Measurements from ENCODE around the gene RIBC2.

RIBC2 gene

DNA sequence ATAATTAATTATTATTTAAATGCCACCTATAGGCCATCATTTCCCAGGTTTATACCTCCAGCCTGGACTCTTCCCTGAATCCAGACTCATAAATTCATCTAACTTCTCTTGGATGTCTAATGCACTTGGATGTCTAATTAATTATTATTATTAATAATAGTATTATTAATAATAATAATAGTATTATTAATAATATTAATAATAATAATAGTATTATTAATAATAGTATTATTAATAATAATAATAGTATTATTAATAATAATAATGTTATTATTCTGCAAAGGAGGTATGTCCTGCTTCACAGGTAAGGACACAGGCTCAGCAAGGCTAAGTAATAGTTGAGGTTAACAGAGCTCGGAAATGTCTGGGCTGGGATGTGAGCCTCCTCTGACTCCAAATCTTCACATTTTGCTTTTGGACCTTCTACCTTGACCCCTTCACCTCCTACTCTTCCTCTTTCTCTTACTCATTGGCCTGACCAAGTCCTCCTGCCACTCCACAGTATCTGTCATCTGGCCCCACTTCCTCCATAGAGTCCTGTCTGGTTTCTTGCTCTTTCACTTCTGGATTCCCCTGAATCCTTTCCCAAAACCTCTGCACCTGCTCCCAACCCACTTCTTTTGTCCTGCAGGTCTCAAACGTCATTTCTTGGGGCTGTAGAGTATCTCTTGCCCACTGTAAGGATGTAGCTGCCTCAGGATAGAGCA lies 8.0 kb downstream of the RIBC2 start:
- H3K4me1 ChIP-seq (ENCODE audit: insufficient read depth, low read length, poor library complexity, severe bottlenecking), result no peaks in the 10 kb centered on the region
- H3K4me3 ChIP-seq (ENCODE audit: low read length, poor library complexity, severe bottlenecking), result no peak overlapping the region
- no peak for TF ChIP-seq EZH2phosphoT487 (IDR thresholded peaks at IDR 0.05; ENCODE audit: borderline replicate concordance)
- TF ChIP-seq, protein P1, sequence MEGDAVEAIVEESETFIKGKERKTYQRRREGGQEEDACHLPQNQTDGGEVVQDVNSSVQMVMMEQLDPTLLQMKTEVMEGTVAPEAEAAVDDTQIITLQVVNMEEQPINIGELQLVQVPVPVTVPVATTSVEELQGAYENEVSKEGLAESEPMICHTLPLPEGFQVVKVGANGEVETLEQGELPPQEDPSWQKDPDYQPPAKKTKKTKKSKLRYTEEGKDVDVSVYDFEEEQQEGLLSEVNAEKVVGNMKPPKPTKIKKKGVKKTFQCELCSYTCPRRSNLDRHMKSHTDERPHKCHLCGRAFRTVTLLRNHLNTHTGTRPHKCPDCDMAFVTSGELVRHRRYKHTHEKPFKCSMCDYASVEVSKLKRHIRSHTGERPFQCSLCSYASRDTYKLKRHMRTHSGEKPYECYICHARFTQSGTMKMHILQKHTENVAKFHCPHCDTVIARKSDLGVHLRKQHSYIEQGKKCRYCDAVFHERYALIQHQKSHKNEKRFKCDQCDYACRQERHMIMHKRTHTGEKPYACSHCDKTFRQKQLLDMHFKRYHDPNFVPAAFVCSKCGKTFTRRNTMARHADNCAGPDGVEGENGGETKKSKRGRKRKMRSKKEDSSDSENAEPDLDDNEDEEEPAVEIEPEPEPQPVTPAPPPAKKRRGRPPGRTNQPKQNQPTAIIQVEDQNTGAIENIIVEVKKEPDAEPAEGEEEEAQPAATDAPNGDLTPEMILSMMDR (conservative IDR thresholded peaks at IDR 0.05; ENCODE audit: low read length), result no peak
- H3K4me2 ChIP-seq (ENCODE audit: low read depth, low read length, poor library complexity, severe bottlenecking), result no peak overlapping the region
- H2AFZ ChIP-seq (ENCODE audit: low read length), result no peak overlapping the region
- no peaks in the 10 kb centered on the region for H4K20me1 ChIP-seq (ENCODE audit: insufficient read depth, low read length, poor library complexity, severe bottlenecking)
- H3K9me3 ChIP-seq (ENCODE audit: insufficient read depth, low read depth, low read length), result no peaks in the 10 kb centered on the region
- no peak overlapping the region for H3K9ac ChIP-seq (ENCODE audit: low read depth, low read length, poor library complexity, severe bottlenecking)
- no peaks in the 10 kb centered on the region for H3F3A ChIP-seq (ENCODE audit: low read depth)
- no peaks in the 10 kb centered on the region for H3K36me3 ChIP-seq (ENCODE audit: insufficient read depth, low read length)
- no peaks in the 10 kb centered on the region for H3K79me2 ChIP-seq (ENCODE audit: insufficient read depth, low read length)
- H3K9me2 ChIP-seq (replicated peaks; ENCODE audit: low read depth, low read length), result no peaks in the 10 kb centered on the region
- H3K27me3 ChIP-seq (ENCODE audit: insufficient read depth, low read length, poor library complexity, severe bottlenecking), result no peaks in the 10 kb centered on the region

DNA sequence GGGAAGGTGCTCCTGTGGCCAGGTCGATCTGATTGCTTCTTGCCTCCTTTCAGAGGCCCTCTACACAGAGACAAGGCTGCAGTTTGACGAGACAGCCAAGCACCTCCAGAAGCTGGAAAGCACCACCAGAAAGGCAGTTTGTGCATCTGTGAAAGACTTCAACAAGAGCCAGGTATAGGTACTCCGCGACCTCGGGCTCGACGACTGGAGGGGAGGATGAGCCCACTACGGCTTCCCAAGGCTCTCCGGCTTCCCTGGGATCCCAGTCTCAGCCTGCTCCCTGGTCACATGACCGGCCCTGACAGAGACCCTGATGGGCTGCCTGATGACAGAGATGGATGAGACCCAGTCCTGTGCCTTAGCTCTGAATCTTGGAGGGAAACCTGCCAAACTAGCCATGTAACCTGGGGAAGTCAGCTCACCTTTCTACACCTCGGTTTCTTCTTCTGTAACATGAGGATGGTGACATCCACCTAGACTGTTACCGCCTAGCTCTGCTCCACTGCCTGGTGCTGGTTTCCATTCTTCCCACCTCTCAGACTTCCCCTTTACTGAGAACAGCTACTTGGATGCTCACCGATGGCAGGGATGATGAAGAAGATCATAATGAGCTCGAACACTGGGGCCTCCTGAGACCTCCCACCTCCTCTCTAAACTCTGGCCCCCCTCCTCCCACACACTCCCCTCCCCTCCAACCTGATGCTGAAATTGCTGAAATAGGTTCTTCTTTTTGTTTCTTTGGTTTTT lies 8.9 kb downstream of the RIBC2 start:
- H3K79me2 ChIP-seq (ENCODE audit: insufficient read depth, low read length), result no peaks in the 10 kb centered on the region
- H4K20me1 ChIP-seq (ENCODE audit: insufficient read depth, low read length, poor library complexity, severe bottlenecking), result no peaks in the 10 kb centered on the region
- H3K4me2 ChIP-seq (ENCODE audit: low read depth, low read length, poor library complexity, severe bottlenecking), result no peak overlapping the region
- no peak for TF ChIP-seq EZH2phosphoT487 (IDR thresholded peaks at IDR 0.05; ENCODE audit: borderline replicate concordance)
- TF ChIP-seq, protein P1 (conservative IDR thresholded peaks at IDR 0.05; ENCODE audit: low read length), result no peak
- H3K9me2 ChIP-seq (replicated peaks; ENCODE audit: low read depth, low read length), result no peaks in the 10 kb centered on the region
- no peaks in the 10 kb centered on the region for H3K27me3 ChIP-seq (ENCODE audit: insufficient read depth, low read length, poor library complexity, severe bottlenecking)
- no peak overlapping the region for H3K4me3 ChIP-seq (ENCODE audit: low read length, poor library complexity, severe bottlenecking)
- H2AFZ ChIP-seq (ENCODE audit: low read length), result no peak overlapping the region
- H3K4me1 ChIP-seq (ENCODE audit: insufficient read depth, low read length, poor library complexity, severe bottlenecking), result no peaks in the 10 kb centered on the region
- H3K36me3 ChIP-seq (ENCODE audit: insufficient read depth, low read length), result no peaks in the 10 kb centered on the region
- no peak overlapping the region for H3K9ac ChIP-seq (ENCODE audit: low read depth, low read length, poor library complexity, severe bottlenecking)
- H3F3A ChIP-seq (ENCODE audit: low read depth), result no peaks in the 10 kb centered on the region
- H3K9me3 ChIP-seq (ENCODE audit: insufficient read depth, low read depth, low read length), result no peaks in the 10 kb centered on the region

DNA sequence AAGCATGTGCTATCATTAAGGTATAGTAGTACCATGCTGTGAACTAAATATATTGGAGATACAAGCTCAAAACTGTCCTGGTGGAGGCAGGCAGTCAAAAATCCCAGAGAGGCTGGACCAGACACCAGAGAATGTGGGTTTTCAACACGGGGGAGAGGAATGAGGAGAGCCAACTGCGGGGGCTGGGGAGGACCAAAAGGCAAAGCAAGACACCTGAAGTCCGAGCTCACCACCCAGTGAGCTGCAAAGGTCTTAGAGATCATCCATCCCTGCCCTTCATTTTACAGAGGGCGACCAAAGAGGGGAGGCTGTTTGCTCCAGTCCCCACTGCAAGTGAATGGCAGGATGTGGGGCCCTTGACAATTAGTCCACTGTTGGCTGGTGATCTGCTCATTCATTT lies 10.0 kb downstream of the RIBC2 start:
- Histone ChIP-seq H3K9me2 (replicated peaks; ENCODE audit: low read depth, low read length) (no peaks in the 10 kb centered on the region), H3K9me3 (ENCODE audit: insufficient read depth, low read depth, low read length) (no peaks in the 10 kb centered on the region), H3K36me3 (ENCODE audit: insufficient read depth, low read length) (no peaks in the 10 kb centered on the region), H3F3A (ENCODE audit: low read depth) (no peaks in the 10 kb centered on the region), H3K27me3 (ENCODE audit: insufficient read depth, low read length, poor library complexity, severe bottlenecking) (no peaks in the 10 kb centered on the region), H3K4me3 (ENCODE audit: low read length, poor library complexity, severe bottlenecking) (no peak overlapping the region), H3K4me2 (ENCODE audit: low read depth, low read length, poor library complexity, severe bottlenecking) (no peak overlapping the region), H3K79me2 (ENCODE audit: insufficient read depth, low read length) (no peaks in the 10 kb centered on the region), H4K20me1 (ENCODE audit: insufficient read depth, low read length, poor library complexity, severe bottlenecking) (no peaks in the 10 kb centered on the region), H3K9ac (ENCODE audit: low read depth, low read length, poor library complexity, severe bottlenecking) (no peak overlapping the region), H3K4me1 (ENCODE audit: insufficient read depth, low read length, poor library complexity, severe bottlenecking) (no peaks in the 10 kb centered on the region), H2AFZ (ENCODE audit: low read length) (no peak overlapping the region)
- no peak for TF ChIP-seq EZH2phosphoT487 (IDR thresholded peaks at IDR 0.05; ENCODE audit: borderline replicate concordance)
- TF ChIP-seq, protein P1 (conservative IDR thresholded peaks at IDR 0.05; ENCODE audit: low read length), result no peak

All from Loucy (cell line).